Measurements from ENCODE around the gene TOM1L2.

DNA sequence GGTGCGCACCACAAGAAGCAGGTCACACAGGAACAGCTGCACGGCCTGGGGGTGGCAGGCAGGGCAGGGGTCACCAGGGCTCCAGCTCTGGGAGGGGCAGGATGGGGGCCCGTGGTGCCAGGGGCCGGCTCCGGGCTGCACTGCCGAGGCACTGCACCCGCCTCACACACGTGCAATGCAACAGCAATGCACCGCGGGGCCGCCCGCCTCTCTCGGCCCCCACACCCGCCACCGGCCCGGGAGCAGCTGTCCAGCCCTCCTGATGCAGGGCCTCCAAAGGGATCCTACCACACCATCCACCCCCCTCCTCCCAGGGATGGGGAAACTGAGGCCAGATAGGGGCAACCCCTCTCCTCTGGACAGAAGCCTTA, 158.5 kb downstream of the TOM1L2 start:
- TF ChIP-seq, protein P1, sequence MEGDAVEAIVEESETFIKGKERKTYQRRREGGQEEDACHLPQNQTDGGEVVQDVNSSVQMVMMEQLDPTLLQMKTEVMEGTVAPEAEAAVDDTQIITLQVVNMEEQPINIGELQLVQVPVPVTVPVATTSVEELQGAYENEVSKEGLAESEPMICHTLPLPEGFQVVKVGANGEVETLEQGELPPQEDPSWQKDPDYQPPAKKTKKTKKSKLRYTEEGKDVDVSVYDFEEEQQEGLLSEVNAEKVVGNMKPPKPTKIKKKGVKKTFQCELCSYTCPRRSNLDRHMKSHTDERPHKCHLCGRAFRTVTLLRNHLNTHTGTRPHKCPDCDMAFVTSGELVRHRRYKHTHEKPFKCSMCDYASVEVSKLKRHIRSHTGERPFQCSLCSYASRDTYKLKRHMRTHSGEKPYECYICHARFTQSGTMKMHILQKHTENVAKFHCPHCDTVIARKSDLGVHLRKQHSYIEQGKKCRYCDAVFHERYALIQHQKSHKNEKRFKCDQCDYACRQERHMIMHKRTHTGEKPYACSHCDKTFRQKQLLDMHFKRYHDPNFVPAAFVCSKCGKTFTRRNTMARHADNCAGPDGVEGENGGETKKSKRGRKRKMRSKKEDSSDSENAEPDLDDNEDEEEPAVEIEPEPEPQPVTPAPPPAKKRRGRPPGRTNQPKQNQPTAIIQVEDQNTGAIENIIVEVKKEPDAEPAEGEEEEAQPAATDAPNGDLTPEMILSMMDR (IDR thresholded peaks at IDR 0.05): no peak
- TF ChIP-seq ZFX (IDR thresholded peaks at IDR 0.05; ENCODE audit: borderline replicate concordance): no peak

Data from 22Rv1 (cell line).